SK-N-MC (cell line): ENCODE measurements around the gene ARID1B.

ENCODE experiments used
- EZH2 ChIP-seq: fragments of 200-600 bp; sonication (generic); IDR thresholded peaks from one replicate; pipeline ENCODE4 v1.6.1; 2017; ENCODE audit warnings: antibody characterized with exemption
- POLR2AphosphoS5 ChIP-seq: IDR thresholded peaks from 2 replicates; pipeline ENCODE4 v1.6.1; 2012; ENCODE audit warnings: mild to moderate bottlenecking, low read depth, low read length, borderline replicate concordance

DNA sequence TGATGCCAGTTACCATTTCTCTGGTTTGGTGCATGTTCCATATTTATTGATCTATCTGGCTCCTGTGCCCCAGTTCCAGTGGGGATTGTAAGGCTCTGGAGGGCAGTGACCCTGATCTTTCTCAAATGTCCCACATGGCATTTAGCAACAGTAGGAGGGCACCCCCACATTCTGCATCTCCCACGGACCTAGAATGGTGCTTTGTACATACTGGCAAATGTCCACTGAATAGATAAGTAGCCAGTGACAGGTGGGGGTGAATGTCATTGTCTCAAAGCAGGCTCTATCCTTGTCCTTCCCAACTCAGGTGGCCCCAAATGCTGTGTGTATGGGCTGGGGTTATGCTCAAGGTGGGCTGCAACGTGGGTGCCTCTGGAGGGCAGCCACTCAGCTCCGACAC is 462.0 kb downstream of the ARID1B start:
- no peak for TF ChIP-seq POLR2AphosphoS5
- TF ChIP-seq EZH2 = no peak
